Activated CD4-positive, alpha-beta T cell treated with anti-CD3 and anti-CD28 coated beads, Interleukin-2, amount 50 U/mL, for 4 hours (primary cell): Measurements from ENCODE around the gene PLCL1.

Experiments
- DNase-seq, 2 experiments: peaks; one replicate each; pipeline ENCODE4 v3.0.0-alpha.2; 2020

Gene PLCL1

GRCh38 chr2:197804049-197804757 is at the start of gene PLCL1:
Gene PLCL1 (plus strand): TSS chr2:197804593.
- peak; percentile 85 to 89 for DNase-seq

- no peak for DNase-seq
These were observed 45.4 kb upstream of the PLCL1 start for GRCh38 chr2:197759013-197759412.

- DNase-seq, result no peak
These were observed 44.6 kb upstream of the PLCL1 start for GRCh38 chr2:197759625-197760292.

- DNase-seq, result no peak
These were observed 44.1 kb upstream of the PLCL1 start for GRCh38 chr2:197760293-197760657.

- peak in 1 of 2 experiments; percentile 3 for DNase-seq
These were observed 26.5 kb upstream of the PLCL1 start for GRCh38 chr2:197777823-197778407.

GRCh38 chr2:197779261-197779660 is 25.1 kb upstream of the PLCL1 start:
- no peak for DNase-seq

GRCh38 chr2:197782126-197782525 is 22.3 kb upstream of the PLCL1 start:
- DNase-seq, result no peak

GRCh38 chr2:197784956-197785941 is 19.1 kb upstream of the PLCL1 start, which contains the start of gene BOLL:
Gene BOLL (minus strand): TSS chr2:197785319. CDS start chr2:197781850, 3,469 bp downstream.
- no peak for DNase-seq

- DNase-seq, result peak; percentile 49
These were observed 18.1 kb upstream of the PLCL1 start for GRCh38 chr2:197786010-197786877.

GRCh38 chr2:197793456-197793855 is 10.9 kb upstream of the PLCL1 start:
- no peak for DNase-seq

GRCh38 chr2:197795277-197795676 is 9.1 kb upstream of the PLCL1 start:
- no peak for DNase-seq

- DNase-seq, result no peak
These were observed 6.2 kb upstream of the PLCL1 start for GRCh38 chr2:197798187-197798586.

- no peak for DNase-seq
These were observed 5.3 kb upstream of the PLCL1 start for GRCh38 chr2:197799068-197799467.

GRCh38 chr2:197800091-197800490 is 4.3 kb upstream of the PLCL1 start:
- DNase-seq, result no peak

GRCh38 chr2:197801033-197801432 is 3.4 kb upstream of the PLCL1 start:
- no peak for DNase-seq

- no peak for DNase-seq
These were observed 1.4 kb upstream of the PLCL1 start for GRCh38 chr2:197803033-197803444.

GRCh38 chr2:197804758-197805714 is 643 bp downstream of the PLCL1 start:
- DNase-seq, result peak in 1 of 2 experiments; percentile 15

GRCh38 chr2:197805715-197806633 is 1.6 kb downstream of the PLCL1 start:
- no peak for DNase-seq

- DNase-seq, result no peak
These were observed 4.7 kb downstream of the PLCL1 start for GRCh38 chr2:197809064-197809463.
